Panc1 (cell line): ENCODE results near the gene RMND1. TPM values are rescaled to one million over a fixed set of nuclear protein-coding genes. Genes with fewer than 3 reads are reported as not detected.
A peak's percentile ranks its signal among the peaks of the same experiment; 100 is the strongest.
"Not testable (repeated sequence)": the region's sequence is repeated elsewhere in the genome, so short reads cannot be mapped to it uniquely, and the experiment has no call there.

Experiments used
- ATAC-seq: fragments of 200-7000 bp; cut with Tn5 transposase; 2 replicates; pipeline ENCODE4 v1.9.1; 2020; ENCODE audit warnings: mild to moderate bottlenecking, moderate library complexity
- BruUV-seq: library from RNA; stranded (reverse); fragments of 400-500 nt; replicated peaks from 2 replicates; lab custom pipeline; 2021; lab: Mats Ljungman, UMichigan
- CTCF ChIA-PET: fragments of 300-600 bp; sonication (Branson Sonifier 250); formaldehyde crosslinking; loops from one replicate; lab custom pipeline; 2022; ENCODE audit warnings: antibody characterized with exemption; lab: Charles Lee
- POLR2A ChIA-PET: fragments of 300-600 bp; sonication (Branson Sonifier 250); formaldehyde crosslinking; loops from one replicate; lab custom pipeline; 2022; ENCODE audit warnings: antibody characterized with exemption; lab: Charles Lee
- DNase-seq: peaks from one replicate; pipeline ENCODE4 v3.0.0-alpha.2; 2010; ENCODE audit warnings: low read depth, low spot score
- H3K27ac ChIP-seq: 2 replicates; pipeline ENCODE4 v1.5.1; 2011; ENCODE audit warnings: mild to moderate bottlenecking, low read length, inconsistent platforms
- H3K27me3 ChIP-seq: fragments of 200-500 bp; sonication (Bioruptor generic); 2 replicates; pipeline ENCODE4 v1.6.0; 2014; ENCODE audit warnings: low read length, inconsistent platforms; ENCODE audit not compliant: control insufficient read depth, insufficient read depth
- H3K36me3 ChIP-seq: fragments of 200-500 bp; sonication (Bioruptor generic); 2 replicates; pipeline ENCODE4 v1.5.1; 2014; ENCODE audit warnings: inconsistent platforms, mild to moderate bottlenecking, low read length, moderate library complexity; ENCODE audit not compliant: control insufficient read depth, insufficient read depth
- H3K4me1 ChIP-seq: 2 replicates; pipeline ENCODE4 v1.5.1; 2011; ENCODE audit warnings: inconsistent platforms, mild to moderate bottlenecking, low read length, moderate library complexity; ENCODE audit not compliant: control insufficient read depth, insufficient read depth
- H3K4me3 ChIP-seq, 2 experiments: 2 replicates each; pipeline ENCODE4 v1.5.1; 2011 to 2012; ENCODE audit warnings: low read depth in 2 of 2, low read length in 2 of 2, mild to moderate bottlenecking in 2 of 2, inconsistent platforms in 1 of 2, moderate library complexity in 1 of 2
- H3K9me3 ChIP-seq: fragments of 200-500 bp; sonication (Bioruptor generic); 2 replicates; pipeline ENCODE4 v1.5.1; 2014; ENCODE audit warnings: low read depth, mild to moderate bottlenecking, inconsistent platforms, low read length, moderate library complexity; ENCODE audit not compliant: control insufficient read depth, insufficient read depth
- POLR2AphosphoS5 ChIP-seq: IDR thresholded peaks from 2 replicates; pipeline ENCODE4 v1.6.1; 2012; ENCODE audit warnings: mild to moderate bottlenecking, low read depth, low read length, moderate library complexity
- SIN3A ChIP-seq: IDR thresholded peaks from 2 replicates; pipeline ENCODE4 v1.6.1; 2012; ENCODE audit warnings: low read depth, mild to moderate bottlenecking, low read length, moderate library complexity, borderline replicate concordance; ENCODE audit not compliant: insufficient read depth
- TCF7L2 ChIP-seq: IDR thresholded peaks from 2 replicates; pipeline ENCODE4 v1.6.1; 2011; ENCODE audit warnings: mild to moderate bottlenecking, low read depth, low read length, inconsistent platforms
- in situ Hi-C: cut with HindIII; loops from 2 replicates; pipeline ENCODE4 v1.10.0; 2016; ENCODE audit warnings: low sequenced_read_pairs, low pct_unique_long_range_greater_than_20kb
- intact Hi-C: fragments of 100-400 bp; cut with micrococcal nuclease; formaldehyde crosslinking; loops from one replicate; pipeline ENCODE4 v1.10.0; 2022; ENCODE audit not compliant: unreplicated experiment
- total RNA-seq: library from RNA; stranded (reverse); gene quantifications from one replicate; pipeline ENCODE4 v1.2.1, GENCODE V29; 2021; ENCODE audit not compliant: unreplicated experiment
- TF ChIP-seq, protein P1 (sequence below), 2 experiments: IDR thresholded peaks; 2 replicates each; pipeline ENCODE4 v1.6.1; 2011 to 2012; ENCODE audit warnings: low read depth in 2 of 2, control low read depth in 1 of 2, low read length in 1 of 2, mild to moderate bottlenecking in 1 of 2, moderate library complexity in 1 of 2; ENCODE audit not compliant: insufficient read depth in 1 of 2
- TF ChIP-seq, protein P2 (sequence below): fragments of 450-650 bp; IDR thresholded peaks from 2 replicates; pipeline ENCODE4 v1.5.1; 2017; ENCODE audit warnings: mild to moderate bottlenecking

RMND1 gene
- total RNA-seq, 1 experiment from 2014 or later = 16.1 TPM

DNA sequence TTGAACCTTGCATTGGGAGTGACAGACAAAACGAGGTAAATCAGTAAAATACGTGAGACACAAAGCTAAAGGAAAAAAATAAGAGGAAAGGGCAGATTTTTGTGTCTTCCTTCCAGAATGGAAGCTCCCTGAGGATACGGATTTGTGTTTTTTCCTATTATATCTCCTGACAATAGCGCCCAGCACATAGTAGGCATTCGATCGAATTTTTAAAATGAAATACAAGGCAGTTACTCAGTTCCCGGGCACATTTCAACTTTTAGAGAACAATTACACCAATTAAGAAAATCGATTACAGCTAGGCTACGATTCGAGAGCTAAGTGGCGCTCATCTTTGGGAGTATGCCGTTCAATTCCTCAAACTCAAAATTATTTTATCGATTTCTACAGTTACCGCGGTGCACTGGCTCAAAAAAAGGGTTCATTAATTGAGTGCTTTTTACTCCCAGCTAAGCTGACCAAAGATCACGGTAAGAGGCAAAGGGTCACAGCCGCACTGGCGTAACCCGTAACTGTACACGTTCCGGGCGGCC is 443 bp downstream of the RMND1 start:
- BruUV-seq = no TSS peak
- POLR2A ChIA-PET = no interaction called here
- no peak for ATAC-seq

DNA sequence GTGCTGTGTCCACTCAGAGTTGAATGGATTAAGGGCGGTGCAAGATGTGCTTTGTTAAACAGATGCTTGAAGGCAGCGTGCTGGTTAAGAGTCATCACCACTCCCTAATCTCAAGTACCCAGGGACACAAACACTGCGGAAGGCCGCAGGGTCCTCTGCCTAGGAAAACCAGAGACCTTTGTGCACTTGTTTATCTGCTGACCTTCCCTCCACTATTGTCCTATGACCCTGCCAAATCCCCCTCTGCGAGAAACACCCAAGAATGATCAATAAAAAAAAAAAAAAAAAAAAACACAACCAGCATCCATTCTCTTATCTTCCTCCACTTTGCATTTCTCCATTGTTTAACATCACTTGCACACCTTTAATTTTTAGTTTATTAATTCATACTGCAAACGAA is 998 bp downstream of the RMND1 start:
- Histone ChIP-seq H3K4me1 (peaks cover 13% of the 10 kb centered on the region; the same call in 1 of the 2 replicates), H3K4me3 (peak overlapping the region; percentile 97 to 99), H3K27ac (peak overlapping the region; percentile 97)
- ATAC-seq, H3K9me3 ChIP-seq, H3K27me3 ChIP-seq, DNase-seq, intact Hi-C loops, H3K36me3 ChIP-seq, CTCF ChIA-PET, in situ Hi-C loops, POLR2A ChIA-PET: not testable (repeated sequence)
- BruUV-seq = TSS peak; percentile 96

More for the DNA sequence above, 443 bp downstream of the RMND1 start:
- Histone ChIP-seq H3K27me3 (no peaks in the 10 kb centered on the region), H3K4me3 (peak overlapping the region; percentile 97 to 99), H3K4me1 (peaks cover 13% of the 10 kb centered on the region; the same call in 1 of the 2 replicates), H3K9me3 (no peaks in the 10 kb centered on the region), H3K27ac (peak overlapping the region; percentile 97), H3K36me3 (peaks cover 7% of the 10 kb centered on the region)
- DNase-seq = no peak
- intact Hi-C loops = no loop called here
- in situ Hi-C loops = no loop called here
- TF ChIP-seq SIN3A = no peak
- TF ChIP-seq, protein P1, sequence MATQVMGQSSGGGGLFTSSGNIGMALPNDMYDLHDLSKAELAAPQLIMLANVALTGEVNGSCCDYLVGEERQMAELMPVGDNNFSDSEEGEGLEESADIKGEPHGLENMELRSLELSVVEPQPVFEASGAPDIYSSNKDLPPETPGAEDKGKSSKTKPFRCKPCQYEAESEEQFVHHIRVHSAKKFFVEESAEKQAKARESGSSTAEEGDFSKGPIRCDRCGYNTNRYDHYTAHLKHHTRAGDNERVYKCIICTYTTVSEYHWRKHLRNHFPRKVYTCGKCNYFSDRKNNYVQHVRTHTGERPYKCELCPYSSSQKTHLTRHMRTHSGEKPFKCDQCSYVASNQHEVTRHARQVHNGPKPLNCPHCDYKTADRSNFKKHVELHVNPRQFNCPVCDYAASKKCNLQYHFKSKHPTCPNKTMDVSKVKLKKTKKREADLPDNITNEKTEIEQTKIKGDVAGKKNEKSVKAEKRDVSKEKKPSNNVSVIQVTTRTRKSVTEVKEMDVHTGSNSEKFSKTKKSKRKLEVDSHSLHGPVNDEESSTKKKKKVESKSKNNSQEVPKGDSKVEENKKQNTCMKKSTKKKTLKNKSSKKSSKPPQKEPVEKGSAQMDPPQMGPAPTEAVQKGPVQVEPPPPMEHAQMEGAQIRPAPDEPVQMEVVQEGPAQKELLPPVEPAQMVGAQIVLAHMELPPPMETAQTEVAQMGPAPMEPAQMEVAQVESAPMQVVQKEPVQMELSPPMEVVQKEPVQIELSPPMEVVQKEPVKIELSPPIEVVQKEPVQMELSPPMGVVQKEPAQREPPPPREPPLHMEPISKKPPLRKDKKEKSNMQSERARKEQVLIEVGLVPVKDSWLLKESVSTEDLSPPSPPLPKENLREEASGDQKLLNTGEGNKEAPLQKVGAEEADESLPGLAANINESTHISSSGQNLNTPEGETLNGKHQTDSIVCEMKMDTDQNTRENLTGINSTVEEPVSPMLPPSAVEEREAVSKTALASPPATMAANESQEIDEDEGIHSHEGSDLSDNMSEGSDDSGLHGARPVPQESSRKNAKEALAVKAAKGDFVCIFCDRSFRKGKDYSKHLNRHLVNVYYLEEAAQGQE (IDR thresholded peaks at IDR 0.05; ENCODE audit: insufficient read depth in 1 of 2, low read depth in 2 of 2, low read length in 1 of 2) = no peak
- no peak for TF ChIP-seq TCF7L2
- TF ChIP-seq POLR2AphosphoS5 = no peak
- TF ChIP-seq, protein P2, sequence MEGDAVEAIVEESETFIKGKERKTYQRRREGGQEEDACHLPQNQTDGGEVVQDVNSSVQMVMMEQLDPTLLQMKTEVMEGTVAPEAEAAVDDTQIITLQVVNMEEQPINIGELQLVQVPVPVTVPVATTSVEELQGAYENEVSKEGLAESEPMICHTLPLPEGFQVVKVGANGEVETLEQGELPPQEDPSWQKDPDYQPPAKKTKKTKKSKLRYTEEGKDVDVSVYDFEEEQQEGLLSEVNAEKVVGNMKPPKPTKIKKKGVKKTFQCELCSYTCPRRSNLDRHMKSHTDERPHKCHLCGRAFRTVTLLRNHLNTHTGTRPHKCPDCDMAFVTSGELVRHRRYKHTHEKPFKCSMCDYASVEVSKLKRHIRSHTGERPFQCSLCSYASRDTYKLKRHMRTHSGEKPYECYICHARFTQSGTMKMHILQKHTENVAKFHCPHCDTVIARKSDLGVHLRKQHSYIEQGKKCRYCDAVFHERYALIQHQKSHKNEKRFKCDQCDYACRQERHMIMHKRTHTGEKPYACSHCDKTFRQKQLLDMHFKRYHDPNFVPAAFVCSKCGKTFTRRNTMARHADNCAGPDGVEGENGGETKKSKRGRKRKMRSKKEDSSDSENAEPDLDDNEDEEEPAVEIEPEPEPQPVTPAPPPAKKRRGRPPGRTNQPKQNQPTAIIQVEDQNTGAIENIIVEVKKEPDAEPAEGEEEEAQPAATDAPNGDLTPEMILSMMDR = no peak
- CTCF ChIA-PET = no interaction called here

DNA sequence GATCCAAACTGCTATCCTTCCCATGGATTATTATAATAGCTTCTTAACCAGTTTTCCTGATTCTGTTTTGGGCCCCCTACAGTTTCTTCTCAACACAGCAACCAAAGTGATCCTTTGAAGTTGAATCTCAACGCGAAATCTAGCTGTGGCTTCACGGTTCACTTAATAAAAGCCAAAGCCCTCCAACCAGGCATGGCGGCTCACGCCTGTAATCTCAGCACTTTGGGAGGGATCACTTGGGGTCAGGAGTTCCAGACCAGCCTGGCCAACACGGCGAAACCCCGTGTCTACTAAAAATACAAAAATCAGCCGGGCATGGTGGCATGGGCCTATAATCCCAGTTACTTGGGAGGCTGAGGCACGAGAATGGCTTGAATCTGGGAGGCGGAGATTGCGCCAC is 3.3 kb downstream of the RMND1 start:
- CTCF ChIA-PET = no interaction called here
- no peak overlapping the region for H3K27ac ChIP-seq

More for the DNA sequence above, 3.3 kb downstream of the RMND1 start:
- Histone ChIP-seq H3K36me3 (peaks cover 12% of the 10 kb centered on the region), H3K27me3 (no peaks in the 10 kb centered on the region), H3K4me3 (no peak overlapping the region), H3K9me3 (no peaks in the 10 kb centered on the region), H3K4me1 (peaks cover 7% of the 10 kb centered on the region; the same call in 1 of the 2 replicates)
- in situ Hi-C loops = no loop called here
- TF ChIP-seq, protein P2 = no peak; the same call in 1 of the 2 replicates
- TF ChIP-seq SIN3A (no peak), TCF7L2 (no peak), POLR2AphosphoS5 (no peak)
- TF ChIP-seq, protein P1 (IDR thresholded peaks at IDR 0.05; ENCODE audit: insufficient read depth in 1 of 2, low read depth in 2 of 2, low read length in 1 of 2) = no peak
- BruUV-seq = no TSS peak
- intact Hi-C loops = no loop called here
- DNase-seq (no peak), ATAC-seq (no peak)
- POLR2A ChIA-PET = no interaction called here
